ENCODE data around the gene HASPIN.

HASPIN gene

GRCh38 chr17:3750296-3750695 is 26.6 kb downstream of the HASPIN start:
- POLR2A ChIA-PET = no interaction called here
- TF ChIP-seq, protein P1, sequence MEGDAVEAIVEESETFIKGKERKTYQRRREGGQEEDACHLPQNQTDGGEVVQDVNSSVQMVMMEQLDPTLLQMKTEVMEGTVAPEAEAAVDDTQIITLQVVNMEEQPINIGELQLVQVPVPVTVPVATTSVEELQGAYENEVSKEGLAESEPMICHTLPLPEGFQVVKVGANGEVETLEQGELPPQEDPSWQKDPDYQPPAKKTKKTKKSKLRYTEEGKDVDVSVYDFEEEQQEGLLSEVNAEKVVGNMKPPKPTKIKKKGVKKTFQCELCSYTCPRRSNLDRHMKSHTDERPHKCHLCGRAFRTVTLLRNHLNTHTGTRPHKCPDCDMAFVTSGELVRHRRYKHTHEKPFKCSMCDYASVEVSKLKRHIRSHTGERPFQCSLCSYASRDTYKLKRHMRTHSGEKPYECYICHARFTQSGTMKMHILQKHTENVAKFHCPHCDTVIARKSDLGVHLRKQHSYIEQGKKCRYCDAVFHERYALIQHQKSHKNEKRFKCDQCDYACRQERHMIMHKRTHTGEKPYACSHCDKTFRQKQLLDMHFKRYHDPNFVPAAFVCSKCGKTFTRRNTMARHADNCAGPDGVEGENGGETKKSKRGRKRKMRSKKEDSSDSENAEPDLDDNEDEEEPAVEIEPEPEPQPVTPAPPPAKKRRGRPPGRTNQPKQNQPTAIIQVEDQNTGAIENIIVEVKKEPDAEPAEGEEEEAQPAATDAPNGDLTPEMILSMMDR (IDR thresholded peaks at IDR 0.05; ENCODE audit: insufficient read depth, low read length, missing control alignments) = no peak
- CTCF ChIA-PET = interaction anchor here (10.1 kb wide), 1 partner anchor 13 kb away, joined by 122 read pairs; no protein-coding TSS in a partner anchor
- no peak for DNase-seq (ENCODE audit: low read depth, low spot score)
- H3K4me3 ChIP-seq (ENCODE audit: low read depth, low read length) = no peak overlapping the region

GRCh38 chr17:3750926-3751325 is 27.2 kb downstream of the HASPIN start:
- no peak overlapping the region for H3K4me3 ChIP-seq (ENCODE audit: low read depth, low read length)
- TF ChIP-seq, protein P1 (IDR thresholded peaks at IDR 0.05; ENCODE audit: insufficient read depth, low read length, missing control alignments) = no peak
- POLR2A ChIA-PET = no interaction called here
- no peak for DNase-seq (ENCODE audit: low read depth, low spot score)
- CTCF ChIA-PET = interaction anchor here (1.2 to 10.1 kb wide), 2 partner anchors 14 to 27 kb away, joined by 3 to 122 read pairs; partner anchors contain the start of gene HASPIN

- TF ChIP-seq, protein P1 (IDR thresholded peaks at IDR 0.05; ENCODE audit: insufficient read depth, low read length, missing control alignments) = no peak
- ChIA-PET POLR2A (no interaction called here), CTCF (interaction anchor here (1.1 to 10.1 kb wide), 3 partner anchors 15 to 28 kb away, joined by 3 to 122 read pairs (median 3); partner anchors contain the start of gene HASPIN)
- H3K4me3 ChIP-seq (ENCODE audit: low read depth, low read length) = no peak overlapping the region
- DNase-seq (ENCODE audit: low read depth, low spot score) = no peak
Measured at GRCh38 chr17:3751836-3752235, 28.1 kb downstream of the HASPIN start.

- TF ChIP-seq, protein P1 (IDR thresholded peaks at IDR 0.05; ENCODE audit: insufficient read depth, low read length, missing control alignments) = no peak
- CTCF ChIA-PET = interaction anchor here (1.0 to 10.1 kb wide), 3 partner anchors 16 to 74 kb away, joined by 4 to 122 read pairs (median 4); no protein-coding TSS in a partner anchor
- no peak overlapping the region for H3K4me3 ChIP-seq (ENCODE audit: low read depth, low read length)
- no peak for DNase-seq (ENCODE audit: low read depth, low spot score)
- POLR2A ChIA-PET = no interaction called here
Measured at GRCh38 chr17:3753624-3754023, 29.9 kb downstream of the HASPIN start.

DNA sequence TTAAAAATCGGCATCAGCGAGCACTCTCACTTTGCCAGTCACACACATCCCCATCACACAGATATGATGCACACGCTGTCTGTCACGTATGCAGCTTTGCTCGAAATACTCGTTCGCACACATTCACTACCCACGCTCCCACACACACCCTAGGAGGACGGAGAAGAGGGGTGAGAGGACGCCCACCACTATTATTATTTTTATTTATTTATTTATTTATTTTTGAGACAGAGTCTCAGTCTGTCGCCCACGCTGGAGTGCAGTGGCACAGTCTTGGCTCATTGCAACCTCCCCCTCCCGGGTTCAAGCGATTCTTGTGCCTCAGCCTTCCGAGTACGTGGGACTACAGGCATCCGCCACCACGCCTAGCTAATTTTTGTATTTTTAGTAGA is 30.4 kb downstream of the HASPIN start:
- CTCF ChIA-PET = interaction anchor here (1.0 to 10.1 kb wide), 3 partner anchors 17 to 73 kb away, joined by 4 to 122 read pairs (median 4); no protein-coding TSS in a partner anchor
- DNase-seq (ENCODE audit: low read depth, low spot score) = no peak
- POLR2A ChIA-PET = no interaction called here
- TF ChIP-seq, protein P1 (IDR thresholded peaks at IDR 0.05; ENCODE audit: insufficient read depth, low read length, missing control alignments) = no peak
- no peak overlapping the region for H3K4me3 ChIP-seq (ENCODE audit: low read depth, low read length)

DNA sequence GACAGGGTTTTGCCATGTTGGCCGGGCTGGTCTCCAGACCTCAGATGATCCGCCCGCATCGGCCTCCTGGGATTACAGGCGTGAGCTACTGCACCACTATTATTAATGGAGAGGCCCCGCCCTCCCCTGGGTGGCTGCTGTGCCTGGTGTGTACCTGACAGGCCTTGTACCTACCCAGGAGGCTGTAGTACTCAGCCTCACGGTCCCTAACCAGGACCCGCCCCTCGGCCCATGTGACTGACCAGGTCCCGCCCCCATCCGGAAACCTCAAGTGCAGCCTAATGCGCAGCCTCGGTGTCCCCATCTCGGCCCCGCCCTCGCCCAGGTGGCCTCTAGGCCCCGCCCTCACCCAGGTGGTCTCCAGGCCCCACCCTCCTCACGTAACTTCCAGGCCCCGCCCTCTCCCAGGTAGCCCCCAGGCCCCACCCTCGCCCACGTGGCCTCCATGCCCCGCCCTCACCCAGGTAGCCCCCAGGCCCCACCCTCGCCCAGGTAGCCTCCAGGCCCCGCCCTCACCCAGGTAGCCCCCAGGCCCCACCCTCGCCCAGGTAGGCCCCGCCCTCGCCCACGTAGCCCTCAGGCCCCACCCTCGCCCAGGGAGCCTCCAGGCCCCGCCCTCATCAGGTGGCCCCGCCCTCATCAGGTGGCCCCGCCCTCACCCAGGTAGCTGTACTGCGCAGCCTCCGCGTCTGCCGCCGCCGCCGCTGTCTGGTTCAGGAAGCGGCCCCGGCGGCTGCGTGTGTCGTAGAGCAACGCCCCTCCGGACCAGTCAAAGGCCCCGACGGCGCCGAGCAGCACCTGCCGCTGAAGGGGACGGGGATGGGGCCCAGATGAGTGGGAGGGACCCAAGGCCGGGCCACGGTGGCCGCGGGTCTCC is 31.0 kb downstream of the HASPIN start:
- ChIA-PET POLR2A (no interaction called here), CTCF (interaction anchor here (1.6 to 10.1 kb wide), 3 partner anchors 17 to 72 kb away, joined by 5 to 122 read pairs (median 10); no protein-coding TSS in a partner anchor)
- DNase-seq (ENCODE audit: low read depth, low spot score) = no peak
- TF ChIP-seq, protein P1 (IDR thresholded peaks at IDR 0.05; ENCODE audit: insufficient read depth, low read length, missing control alignments) = no peak
- H3K4me3 ChIP-seq (ENCODE audit: low read depth, low read length) = no peak overlapping the region
